Liver (tissue), 9 donors: ENCODE data around the gene TENT4A. TPM values are rescaled to one million over a fixed set of nuclear protein-coding genes. Genes with fewer than 3 reads are reported as not detected.

Source experiments
- DNase-seq: peaks from one replicate; pipeline ENCODE4 v3.0.0-alpha.2; 2017; ENCODE audit warnings: low spot score
- H3K27ac ChIP-seq, 2 donors: one replicate each; pipeline ENCODE4 v1.7.0; 2013; ENCODE audit warnings: inconsistent platforms in 2 of 2, low read length in 2 of 2, control low read depth in 1 of 2, low read depth in 1 of 2, mild to moderate bottlenecking in 1 of 2
- H3K27me3 ChIP-seq, 4 donors: one replicate each; pipeline versions ENCODE4 v1.6.1 to v1.7.0; 2013; ENCODE audit warnings: low read length in 3 of 4, inconsistent platforms in 1 of 4, mild to moderate bottlenecking in 1 of 4, moderate library complexity in 1 of 4; ENCODE audit not compliant: control insufficient read depth in 4 of 4, insufficient read depth in 4 of 4
- H3K36me3 ChIP-seq, 4 donors: one replicate each; pipeline versions ENCODE4 v1.6.1 to v1.7.0; 2013; ENCODE audit warnings: low read length in 3 of 4, mild to moderate bottlenecking in 3 of 4, low read depth in 1 of 4, moderate library complexity in 1 of 4; ENCODE audit not compliant: control insufficient read depth in 4 of 4, insufficient read depth in 3 of 4
- H3K4me1 ChIP-seq, 4 donors: one replicate each; pipeline versions ENCODE4 v1.6.1 to v1.7.0; 2013; ENCODE audit warnings: low read length in 3 of 4, mild to moderate bottlenecking in 3 of 4, moderate library complexity in 1 of 4; ENCODE audit not compliant: control insufficient read depth in 4 of 4, insufficient read depth in 4 of 4
- H3K4me3 ChIP-seq, 3 donors: one replicate each; pipeline versions ENCODE4 v1.6.1 to v1.7.0; 2013; ENCODE audit warnings: low read length in 3 of 3, control low read depth in 1 of 3, low read depth in 1 of 3, mild to moderate bottlenecking in 1 of 3
- H3K9ac ChIP-seq, 2 donors: one replicate each; pipeline ENCODE4 v1.7.0; 2013; ENCODE audit warnings: low read length in 2 of 2, mild to moderate bottlenecking in 2 of 2, moderate library complexity in 2 of 2, control low read depth in 1 of 2, low read depth in 1 of 2
- H3K9me3 ChIP-seq, 4 donors: one replicate each; pipeline versions ENCODE4 v1.6.1 to v1.7.0; 2013; ENCODE audit warnings: low read length in 3 of 4; ENCODE audit not compliant: control insufficient read depth in 4 of 4
- ATF3 ChIP-seq: IDR thresholded peaks from 2 replicates; pipeline ENCODE4 v1.6.1; 2016; ENCODE audit warnings: antibody characterized with exemption
- CTCF ChIP-seq: fragments of 150-350 bp; IDR thresholded peaks from 2 replicates; pipeline ENCODE4 v1.5.1; 2017; ENCODE audit warnings: improper control_type of control experiment, low read depth, low read length; ENCODE audit not compliant: missing input control
- EGR1 ChIP-seq, 2 donors: IDR thresholded peaks; 2 replicates each; pipeline ENCODE4 v1.6.1; 2016 to 2018; ENCODE audit warnings: antibody characterized with exemption in 2 of 2, low read depth in 2 of 2
- FOXA1 ChIP-seq: IDR thresholded peaks from 2 replicates; pipeline ENCODE4 v1.6.1; 2016; ENCODE audit warnings: antibody characterized with exemption
- FOXA2 ChIP-seq: IDR thresholded peaks from 2 replicates; pipeline ENCODE4 v1.6.1; 2016; ENCODE audit warnings: antibody characterized with exemption
- GABPA ChIP-seq, 2 donors: IDR thresholded peaks in 1 of 2; conservative IDR thresholded peaks in 1 of 2; 2 replicates each; pipeline ENCODE4 v1.6.1; 2016; ENCODE audit warnings: antibody characterized with exemption in 2 of 2, mild to moderate bottlenecking in 1 of 2, moderate library complexity in 1 of 2
- HNF4A ChIP-seq, 2 donors: conservative IDR thresholded peaks; 2 replicates each; pipeline ENCODE4 v1.6.1; 2016; ENCODE audit warnings: antibody characterized with exemption in 2 of 2, mild to moderate bottlenecking in 2 of 2
- HNF4G ChIP-seq: IDR thresholded peaks from 2 replicates; pipeline ENCODE4 v1.6.1; 2016; ENCODE audit warnings: antibody characterized with exemption
- JUND ChIP-seq, 2 donors: IDR thresholded peaks; 2 replicates each; pipeline ENCODE4 v1.6.1; 2016; ENCODE audit warnings: antibody characterized with exemption in 2 of 2
- MAX ChIP-seq: IDR thresholded peaks from 2 replicates; pipeline ENCODE4 v1.6.1; 2016; ENCODE audit warnings: antibody characterized with exemption
- NR2F2 ChIP-seq: IDR thresholded peaks from 2 replicates; pipeline ENCODE4 v1.6.1; 2016; ENCODE audit warnings: antibody characterized with exemption
- RAD21 ChIP-seq, 2 donors: IDR thresholded peaks; 2 replicates each; pipeline ENCODE4 v1.6.1; 2016; ENCODE audit warnings: antibody characterized with exemption in 2 of 2, mild to moderate bottlenecking in 2 of 2
- REST ChIP-seq: IDR thresholded peaks from 2 replicates; pipeline ENCODE4 v1.6.1; 2016; ENCODE audit warnings: antibody characterized with exemption, mild to moderate bottlenecking
- RXRA ChIP-seq, 2 donors: IDR thresholded peaks; 2 replicates each; pipeline ENCODE4 v1.6.1; 2017 to 2018; ENCODE audit warnings: antibody characterized with exemption in 2 of 2, mild to moderate bottlenecking in 1 of 2
- SP1 ChIP-seq: IDR thresholded peaks from 2 replicates; pipeline ENCODE4 v1.6.1; 2018; ENCODE audit warnings: antibody characterized with exemption, mild to moderate bottlenecking
- TAF1 ChIP-seq: conservative IDR thresholded peaks from 2 replicates; pipeline ENCODE4 v1.6.1; 2016; ENCODE audit warnings: antibody characterized with exemption, mild to moderate bottlenecking
- YY1 ChIP-seq: IDR thresholded peaks from 2 replicates; pipeline ENCODE4 v1.6.1; 2016; ENCODE audit warnings: antibody characterized with exemption, mild to moderate bottlenecking
- ZBTB33 ChIP-seq: IDR thresholded peaks from 2 replicates; pipeline ENCODE4 v1.6.1; 2016; ENCODE audit warnings: antibody characterized with exemption
- WGBS: extraction: QIAGEN DNeasy Blood & Tissue Kit; methylation state at CpG from one replicate; pipeline ENCODE4 v1.1.7; 2013; 5-methylcytosine and 5-hydroxymethylcytosine counted together
- polyA plus RNA-seq, 2 donors: library from polyadenylated mRNA; stranded (reverse) in 1 of 2; unstranded in 1 of 2; fragments of 200-250 nt in 1 of 2; fragments of >200 nt in 1 of 2; fragmentation: Nextera tagmentation in 1 of 2; extraction: Ambion mirVana in 1 of 2; gene quantifications; one replicate each; pipeline versions ENCODE4 v1.2.1 to v1.2.3, GENCODE V29; 2013 to 2015
- total RNA-seq, 2 donors: library from RNA; depleted of rRNA; stranded (reverse); fragments of >200 nt; gene quantifications; one replicate each; pipeline ENCODE4 v1.2.3, GENCODE V29; 2014
- donor health status: healthy.
- donor health status: healthy.
- donor health status: healthy.
- donor health status: healthy.
- donor health status: healthy.

The TENT4A gene
- total and polyA plus RNA-seq, 4 donors: 3.9 to 15.1 (median 8.1) TPM

GRCh38 chr5:6734781-6735180 lies 21.5 kb downstream of the TENT4A start (continued):
- TF ChIP-seq HNF4A (conservative IDR thresholded peaks at IDR 0.05) (no peak), NR2F2 (no peak), YY1 (no peak), RXRA (IDR thresholded peaks at IDR 0.05) (no peak), CTCF (no peak), ZBTB33 (no peak)

- 45% methylated on average over 7 of the region's 7 CpGs for WGBS
- H3K4me3 ChIP-seq: no peak overlapping the region
- no peaks in the 10 kb centered on the region for H3K9me3 ChIP-seq
- peak; percentile 24 for TF ChIP-seq YY1
- TF ChIP-seq RAD21 (IDR thresholded peaks at IDR 0.05): peak; percentile 25 to 44
- TF ChIP-seq FOXA1: no peak
- peak; percentile 69 for TF ChIP-seq NR2F2
- no peak for TF ChIP-seq CTCF
- TF ChIP-seq GABPA (IDR thresholded peaks at IDR 0.05 in 1 of 2, conservative IDR thresholded peaks at IDR 0.05 in 1 of 2): no peak
- peak; percentile 81 for TF ChIP-seq HNF4G
- TF ChIP-seq MAX: peak; percentile 38
- TF ChIP-seq HNF4A (conservative IDR thresholded peaks at IDR 0.05): peak; percentile 95 to 96
- peak in 1 of 2 donors; percentile 20 for TF ChIP-seq EGR1 (IDR thresholded peaks at IDR 0.05; ENCODE audit: low read depth in 2 of 2)
- TF ChIP-seq ZBTB33: no peak
- peak; percentile 41 to 63 for TF ChIP-seq JUND (IDR thresholded peaks at IDR 0.05)
- TF ChIP-seq REST: peak; percentile 55
- TF ChIP-seq SP1: peak; percentile 87
- peak; percentile 85 to 91 for TF ChIP-seq RXRA (IDR thresholded peaks at IDR 0.05)
- no peak for TF ChIP-seq TAF1
- no peak for TF ChIP-seq ATF3
- TF ChIP-seq FOXA2: no peak
- peaks cover 15 to 58% (median 42%) of the 10 kb centered on the region in 4 donors for H3K4me1 ChIP-seq
- H3K27me3 ChIP-seq: no peaks in the 10 kb centered on the region
- H3K36me3 ChIP-seq: peaks cover 3 to 20% (median 14%) of the 10 kb centered on the region in 4 donors
- no peak for DNase-seq
- H3K9ac ChIP-seq: no peak overlapping the region
- H3K27ac ChIP-seq: peak overlapping the region; percentile 67 to 70
Observed at GRCh38 chr5:6736106-6736505, 22.9 kb downstream of the TENT4A start.
